ENCODE measurements around the gene FNDC3B.

DNA sequence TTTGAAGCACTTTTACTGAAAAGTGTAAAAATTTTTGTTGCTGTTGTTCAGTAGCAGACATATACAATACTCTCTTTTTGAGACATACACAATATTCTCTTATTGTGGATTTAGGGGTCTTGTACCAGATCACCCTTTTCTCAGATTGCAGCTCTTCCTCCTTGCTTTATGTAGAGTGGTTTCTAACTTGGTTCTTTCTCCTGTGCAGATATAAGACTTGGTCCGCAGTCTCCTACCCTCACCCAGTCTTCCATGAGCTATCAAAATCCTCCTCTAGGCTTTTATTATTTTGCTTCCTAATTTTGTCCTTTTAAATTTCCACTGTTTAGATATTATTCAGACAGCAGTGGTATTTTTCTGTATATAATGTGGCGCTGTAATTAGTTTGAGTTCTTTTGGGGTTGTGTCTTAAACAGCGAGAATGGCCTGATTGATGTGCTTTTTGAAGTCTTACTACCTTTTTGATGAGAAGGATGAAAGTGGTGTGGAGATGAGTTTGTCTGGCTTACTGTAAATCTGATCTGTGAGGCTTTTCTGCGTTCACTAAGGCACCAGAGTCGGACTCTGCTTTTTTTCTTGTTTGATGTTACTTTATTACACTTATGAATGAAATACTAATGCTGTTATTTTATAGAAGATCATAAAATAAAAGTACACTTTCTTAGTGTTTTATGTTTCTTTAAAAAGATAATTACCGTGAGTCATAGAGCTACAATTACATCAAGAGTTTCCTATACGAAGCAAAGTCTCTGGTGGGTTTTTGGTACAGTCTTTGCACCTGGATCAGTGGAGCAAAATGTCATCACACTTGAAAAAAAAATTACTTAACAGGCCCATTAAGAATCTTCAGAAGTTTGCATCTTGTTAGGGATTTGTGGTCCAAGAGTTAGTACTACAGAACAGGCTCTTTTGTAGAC is 27.8 kb downstream of the FNDC3B start:
- no peak for TF ChIP-seq POLR2AphosphoS5 (IDR thresholded peaks at IDR 0.05; ENCODE audit: low read depth, low read length)
- TF ChIP-seq POLR2A (IDR thresholded peaks at IDR 0.05; ENCODE audit: low read depth, low read length) = no peak

Data from GM12892 (cell line).